HEK293 (cell line): ENCODE results near the gene NEU1.

Experiments used
- GFI1B ChIP-seq: fragments of 450-650 bp; formaldehyde crosslinking; IDR thresholded peaks from 2 replicates; pipeline ENCODE4 v1.5.1; 2016; ENCODE audit warnings: missing biosample characterization, missing genetic modification characterization
- MYNN ChIP-seq: fragments of 450-650 bp; formaldehyde crosslinking; IDR thresholded peaks from 2 replicates; pipeline ENCODE4 v1.5.1; 2016; ENCODE audit warnings: missing biosample characterization, missing genetic modification characterization, borderline replicate concordance
- ZBTB8A ChIP-seq: fragments of 450-650 bp; formaldehyde crosslinking; IDR thresholded peaks from 2 replicates; pipeline ENCODE4 v1.5.1; 2016; ENCODE audit warnings: missing biosample characterization, missing genetic modification characterization
- ZNF112 ChIP-seq: fragments of 450-650 bp; formaldehyde crosslinking; IDR thresholded peaks from 2 replicates; pipeline ENCODE4 v1.5.0; 2017; ENCODE audit warnings: missing biosample characterization, missing genetic modification characterization
- ZNF23 ChIP-seq: fragments of 450-650 bp; formaldehyde crosslinking; IDR thresholded peaks from 2 replicates; pipeline ENCODE4 v1.5.1; 2016; ENCODE audit warnings: missing biosample characterization, missing genetic modification characterization, borderline replicate concordance
- ZNF24 ChIP-seq: fragments of 450-650 bp; formaldehyde crosslinking; IDR thresholded peaks from 2 replicates; pipeline ENCODE4 v1.5.1; 2016; ENCODE audit warnings: missing biosample characterization, missing genetic modification characterization
- ZNF292 ChIP-seq: fragments of 450-650 bp; formaldehyde crosslinking; IDR thresholded peaks from 2 replicates; pipeline ENCODE4 v1.5.1; 2016; ENCODE audit warnings: low read depth, missing biosample characterization, missing genetic modification characterization, borderline replicate concordance
- ZNF423 ChIP-seq: fragments of 450-650 bp; formaldehyde crosslinking; IDR thresholded peaks from 2 replicates; pipeline ENCODE4 v1.5.1; 2016; ENCODE audit warnings: missing biosample characterization, missing genetic modification characterization
- ZNF426 ChIP-seq: fragments of 450-650 bp; formaldehyde crosslinking; IDR thresholded peaks from 2 replicates; pipeline ENCODE4 v1.5.1; 2017; ENCODE audit warnings: missing biosample characterization, missing genetic modification characterization, mild to moderate bottlenecking, inconsistent platforms, moderate library complexity
- ZNF571 ChIP-seq: fragments of 450-650 bp; formaldehyde crosslinking; IDR thresholded peaks from 2 replicates; pipeline ENCODE4 v1.5.0; 2017; ENCODE audit warnings: missing biosample characterization, missing genetic modification characterization
- ZNF701 ChIP-seq: fragments of 450-650 bp; formaldehyde crosslinking; IDR thresholded peaks from 2 replicates; pipeline ENCODE4 v1.5.1; 2016; ENCODE audit warnings: missing biosample characterization, missing genetic modification characterization
- ZNF768 ChIP-seq: fragments of 450-650 bp; formaldehyde crosslinking; IDR thresholded peaks from 2 replicates; pipeline ENCODE4 v1.5.1; 2018; ENCODE audit warnings: missing biosample characterization, mild to moderate bottlenecking, missing genetic modification characterization
- ZNF785 ChIP-seq: fragments of 450-650 bp; formaldehyde crosslinking; IDR thresholded peaks from 2 replicates; pipeline ENCODE4 v1.5.1; 2016; ENCODE audit warnings: missing biosample characterization, missing genetic modification characterization
- TF ChIP-seq, protein P1 (sequence below): fragments of 450-650 bp; formaldehyde crosslinking; IDR thresholded peaks from 2 replicates; pipeline ENCODE4 v1.5.1; 2016; ENCODE audit warnings: missing biosample characterization, missing genetic modification characterization, borderline replicate concordance
- TF ChIP-seq, protein P2 (sequence below): fragments of 450-650 bp; formaldehyde crosslinking; IDR thresholded peaks from 2 replicates; pipeline ENCODE4 v1.5.1; 2016; ENCODE audit warnings: missing biosample characterization, missing genetic modification characterization
- TF ChIP-seq, protein P3 (sequence below): fragments of 450-650 bp; formaldehyde crosslinking; IDR thresholded peaks from 2 replicates; pipeline ENCODE4 v1.5.1; 2017; ENCODE audit warnings: missing biosample characterization, missing genetic modification characterization
- TF ChIP-seq, protein P4 (sequence below): fragments of 450-650 bp; formaldehyde crosslinking; IDR thresholded peaks from 2 replicates; pipeline ENCODE4 v1.5.1; 2016; ENCODE audit warnings: missing biosample characterization, missing genetic modification characterization
- TF ChIP-seq, protein P5 (sequence below): fragments of 450-650 bp; formaldehyde crosslinking; conservative IDR thresholded peaks from 2 replicates; pipeline ENCODE4 v1.5.1; 2016; ENCODE audit warnings: low read depth, missing biosample characterization, missing genetic modification characterization
- TF ChIP-seq, protein P6 (sequence below): fragments of 450-650 bp; formaldehyde crosslinking; IDR thresholded peaks from 2 replicates; pipeline ENCODE4 v1.5.1; 2016; ENCODE audit warnings: missing biosample characterization, missing genetic modification characterization

Gene NEU1

DNA sequence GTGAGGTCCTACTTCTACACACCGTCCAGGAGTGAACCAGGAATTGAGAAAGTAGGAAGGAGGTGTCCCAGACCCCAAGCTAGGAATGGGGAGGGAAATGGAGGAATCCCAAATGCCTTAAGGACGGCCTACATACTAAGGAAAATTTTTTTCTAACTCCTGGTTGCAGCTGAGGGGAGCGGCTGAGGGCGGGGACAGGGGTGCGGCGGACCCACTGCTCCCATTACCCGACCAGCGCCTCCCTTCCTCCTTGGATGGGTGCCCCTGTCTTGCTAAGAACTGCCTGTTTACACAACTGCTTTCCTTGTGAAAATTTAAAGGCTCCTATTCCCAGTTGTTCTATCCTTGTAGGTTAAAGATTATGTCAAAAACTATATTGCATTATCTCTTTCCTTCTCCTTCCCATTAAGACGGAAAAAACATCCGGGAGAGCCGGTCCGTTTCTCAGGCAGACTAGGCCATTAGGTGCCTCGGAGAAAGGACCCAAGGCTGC lies 35.8 kb downstream of the NEU1 start (continued):
- TF ChIP-seq, protein P1, sequence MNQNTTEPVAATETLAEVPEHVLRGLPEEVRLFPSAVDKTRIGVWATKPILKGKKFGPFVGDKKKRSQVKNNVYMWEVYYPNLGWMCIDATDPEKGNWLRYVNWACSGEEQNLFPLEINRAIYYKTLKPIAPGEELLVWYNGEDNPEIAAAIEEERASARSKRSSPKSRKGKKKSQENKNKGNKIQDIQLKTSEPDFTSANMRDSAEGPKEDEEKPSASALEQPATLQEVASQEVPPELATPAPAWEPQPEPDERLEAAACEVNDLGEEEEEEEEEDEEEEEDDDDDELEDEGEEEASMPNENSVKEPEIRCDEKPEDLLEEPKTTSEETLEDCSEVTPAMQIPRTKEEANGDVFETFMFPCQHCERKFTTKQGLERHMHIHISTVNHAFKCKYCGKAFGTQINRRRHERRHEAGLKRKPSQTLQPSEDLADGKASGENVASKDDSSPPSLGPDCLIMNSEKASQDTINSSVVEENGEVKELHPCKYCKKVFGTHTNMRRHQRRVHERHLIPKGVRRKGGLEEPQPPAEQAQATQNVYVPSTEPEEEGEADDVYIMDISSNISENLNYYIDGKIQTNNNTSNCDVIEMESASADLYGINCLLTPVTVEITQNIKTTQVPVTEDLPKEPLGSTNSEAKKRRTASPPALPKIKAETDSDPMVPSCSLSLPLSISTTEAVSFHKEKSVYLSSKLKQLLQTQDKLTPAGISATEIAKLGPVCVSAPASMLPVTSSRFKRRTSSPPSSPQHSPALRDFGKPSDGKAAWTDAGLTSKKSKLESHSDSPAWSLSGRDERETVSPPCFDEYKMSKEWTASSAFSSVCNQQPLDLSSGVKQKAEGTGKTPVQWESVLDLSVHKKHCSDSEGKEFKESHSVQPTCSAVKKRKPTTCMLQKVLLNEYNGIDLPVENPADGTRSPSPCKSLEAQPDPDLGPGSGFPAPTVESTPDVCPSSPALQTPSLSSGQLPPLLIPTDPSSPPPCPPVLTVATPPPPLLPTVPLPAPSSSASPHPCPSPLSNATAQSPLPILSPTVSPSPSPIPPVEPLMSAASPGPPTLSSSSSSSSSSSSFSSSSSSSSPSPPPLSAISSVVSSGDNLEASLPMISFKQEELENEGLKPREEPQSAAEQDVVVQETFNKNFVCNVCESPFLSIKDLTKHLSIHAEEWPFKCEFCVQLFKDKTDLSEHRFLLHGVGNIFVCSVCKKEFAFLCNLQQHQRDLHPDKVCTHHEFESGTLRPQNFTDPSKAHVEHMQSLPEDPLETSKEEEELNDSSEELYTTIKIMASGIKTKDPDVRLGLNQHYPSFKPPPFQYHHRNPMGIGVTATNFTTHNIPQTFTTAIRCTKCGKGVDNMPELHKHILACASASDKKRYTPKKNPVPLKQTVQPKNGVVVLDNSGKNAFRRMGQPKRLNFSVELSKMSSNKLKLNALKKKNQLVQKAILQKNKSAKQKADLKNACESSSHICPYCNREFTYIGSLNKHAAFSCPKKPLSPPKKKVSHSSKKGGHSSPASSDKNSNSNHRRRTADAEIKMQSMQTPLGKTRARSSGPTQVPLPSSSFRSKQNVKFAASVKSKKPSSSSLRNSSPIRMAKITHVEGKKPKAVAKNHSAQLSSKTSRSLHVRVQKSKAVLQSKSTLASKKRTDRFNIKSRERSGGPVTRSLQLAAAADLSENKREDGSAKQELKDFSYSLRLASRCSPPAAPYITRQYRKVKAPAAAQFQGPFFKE (tag by site-specific recombination), result no peak
- TF ChIP-seq ZNF768 (tag by site-specific recombination) (no peak), ZNF23 (no peak), ZNF292 (tag by site-specific recombination) (no peak), ZNF701 (no peak), ZNF423 (tag by site-specific recombination) (peak; percentile 43; the same call in 1 of the 2 replicates), ZNF571 (tag by site-specific recombination) (no peak), GFI1B (tag by site-specific recombination) (no peak), MYNN (tag by site-specific recombination) (no peak), ZNF112 (tag by site-specific recombination) (no peak), ZBTB8A (no peak; the same call in 1 of the 2 replicates), ZNF24 (tag by site-specific recombination) (no peak; the same call in 1 of the 2 replicates), ZNF785 (tag by site-specific recombination) (no peak), ZNF426 (tag by site-specific recombination) (no peak)
- TF ChIP-seq, protein P2, sequence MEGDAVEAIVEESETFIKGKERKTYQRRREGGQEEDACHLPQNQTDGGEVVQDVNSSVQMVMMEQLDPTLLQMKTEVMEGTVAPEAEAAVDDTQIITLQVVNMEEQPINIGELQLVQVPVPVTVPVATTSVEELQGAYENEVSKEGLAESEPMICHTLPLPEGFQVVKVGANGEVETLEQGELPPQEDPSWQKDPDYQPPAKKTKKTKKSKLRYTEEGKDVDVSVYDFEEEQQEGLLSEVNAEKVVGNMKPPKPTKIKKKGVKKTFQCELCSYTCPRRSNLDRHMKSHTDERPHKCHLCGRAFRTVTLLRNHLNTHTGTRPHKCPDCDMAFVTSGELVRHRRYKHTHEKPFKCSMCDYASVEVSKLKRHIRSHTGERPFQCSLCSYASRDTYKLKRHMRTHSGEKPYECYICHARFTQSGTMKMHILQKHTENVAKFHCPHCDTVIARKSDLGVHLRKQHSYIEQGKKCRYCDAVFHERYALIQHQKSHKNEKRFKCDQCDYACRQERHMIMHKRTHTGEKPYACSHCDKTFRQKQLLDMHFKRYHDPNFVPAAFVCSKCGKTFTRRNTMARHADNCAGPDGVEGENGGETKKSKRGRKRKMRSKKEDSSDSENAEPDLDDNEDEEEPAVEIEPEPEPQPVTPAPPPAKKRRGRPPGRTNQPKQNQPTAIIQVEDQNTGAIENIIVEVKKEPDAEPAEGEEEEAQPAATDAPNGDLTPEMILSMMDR (tag by site-specific recombination), result peak; percentile 18; the same call in 1 of the 2 replicates
- TF ChIP-seq, protein P3, sequence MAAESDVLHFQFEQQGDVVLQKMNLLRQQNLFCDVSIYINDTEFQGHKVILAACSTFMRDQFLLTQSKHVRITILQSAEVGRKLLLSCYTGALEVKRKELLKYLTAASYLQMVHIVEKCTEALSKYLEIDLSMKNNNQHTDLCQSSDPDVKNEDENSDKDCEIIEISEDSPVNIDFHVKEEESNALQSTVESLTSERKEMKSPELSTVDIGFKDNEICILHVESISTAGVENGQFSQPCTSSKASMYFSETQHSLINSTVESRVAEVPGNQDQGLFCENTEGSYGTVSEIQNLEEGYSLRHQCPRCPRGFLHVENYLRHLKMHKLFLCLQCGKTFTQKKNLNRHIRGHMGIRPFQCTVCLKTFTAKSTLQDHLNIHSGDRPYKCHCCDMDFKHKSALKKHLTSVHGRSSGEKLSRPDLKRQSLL (tag by site-specific recombination), result 0 out of 2 replicates have a peak, but pooled peaks have one; percentile 8
- TF ChIP-seq, protein P4, sequence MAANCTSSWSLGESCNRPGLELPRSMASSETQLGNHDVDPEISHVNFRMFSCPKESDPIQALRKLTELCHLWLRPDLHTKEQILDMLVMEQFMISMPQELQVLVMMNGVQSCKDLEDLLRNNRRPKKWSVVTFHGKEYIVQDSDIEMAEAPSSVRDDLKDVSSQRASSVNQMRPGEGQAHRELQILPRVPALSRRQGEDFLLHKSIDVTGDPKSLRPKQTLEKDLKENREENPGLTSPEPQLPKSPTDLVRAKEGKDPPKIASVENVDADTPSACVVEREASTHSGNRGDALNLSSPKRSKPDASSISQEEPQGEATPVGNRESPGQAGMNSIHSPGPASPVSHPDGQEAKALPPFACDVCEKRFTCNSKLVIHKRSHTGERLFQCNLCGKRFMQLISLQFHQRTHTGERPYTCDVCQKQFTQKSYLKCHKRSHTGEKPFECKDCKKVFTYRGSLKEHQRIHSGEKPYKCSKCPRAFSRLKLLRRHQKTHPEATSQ (tag by site-specific recombination), result no peak
- TF ChIP-seq, protein P5, sequence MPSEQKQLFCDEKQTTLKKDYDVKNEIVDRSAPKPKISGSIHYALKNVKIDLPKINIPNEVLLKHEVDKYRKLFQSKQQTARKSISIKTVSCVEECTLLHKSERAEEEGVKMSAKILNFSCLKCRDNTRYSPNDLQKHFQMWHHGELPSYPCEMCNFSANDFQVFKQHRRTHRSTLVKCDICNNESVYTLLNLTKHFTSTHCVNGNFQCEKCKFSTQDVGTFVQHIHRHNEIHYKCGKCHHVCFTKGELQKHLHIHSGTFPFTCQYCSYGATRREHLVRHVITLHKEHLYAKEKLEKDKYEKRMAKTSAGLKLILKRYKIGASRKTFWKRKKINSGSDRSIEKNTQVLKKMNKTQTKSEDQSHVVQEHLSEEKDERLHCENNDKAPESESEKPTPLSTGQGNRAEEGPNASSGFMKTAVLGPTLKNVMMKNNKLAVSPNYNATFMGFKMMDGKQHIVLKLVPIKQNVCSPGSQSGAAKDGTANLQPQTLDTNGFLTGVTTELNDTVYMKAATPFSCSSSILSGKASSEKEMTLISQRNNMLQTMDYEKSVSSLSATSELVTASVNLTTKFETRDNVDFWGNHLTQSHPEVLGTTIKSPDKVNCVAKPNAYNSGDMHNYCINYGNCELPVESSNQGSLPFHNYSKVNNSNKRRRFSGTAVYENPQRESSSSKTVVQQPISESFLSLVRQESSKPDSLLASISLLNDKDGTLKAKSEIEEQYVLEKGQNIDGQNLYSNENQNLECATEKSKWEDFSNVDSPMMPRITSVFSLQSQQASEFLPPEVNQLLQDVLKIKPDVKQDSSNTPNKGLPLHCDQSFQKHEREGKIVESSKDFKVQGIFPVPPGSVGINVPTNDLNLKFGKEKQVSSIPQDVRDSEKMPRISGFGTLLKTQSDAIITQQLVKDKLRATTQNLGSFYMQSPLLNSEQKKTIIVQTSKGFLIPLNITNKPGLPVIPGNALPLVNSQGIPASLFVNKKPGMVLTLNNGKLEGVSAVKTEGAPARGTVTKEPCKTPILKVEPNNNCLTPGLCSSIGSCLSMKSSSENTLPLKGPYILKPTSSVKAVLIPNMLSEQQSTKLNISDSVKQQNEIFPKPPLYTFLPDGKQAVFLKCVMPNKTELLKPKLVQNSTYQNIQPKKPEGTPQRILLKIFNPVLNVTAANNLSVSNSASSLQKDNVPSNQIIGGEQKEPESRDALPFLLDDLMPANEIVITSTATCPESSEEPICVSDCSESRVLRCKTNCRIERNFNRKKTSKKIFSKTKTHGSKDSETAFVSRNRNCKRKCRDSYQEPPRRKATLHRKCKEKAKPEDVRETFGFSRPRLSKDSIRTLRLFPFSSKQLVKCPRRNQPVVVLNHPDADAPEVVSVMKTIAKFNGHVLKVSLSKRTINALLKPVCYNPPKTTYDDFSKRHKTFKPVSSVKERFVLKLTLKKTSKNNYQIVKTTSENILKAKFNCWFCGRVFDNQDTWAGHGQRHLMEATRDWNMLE, result peak; percentile 50; the same call in 1 of the 2 replicates
- TF ChIP-seq, protein P6, sequence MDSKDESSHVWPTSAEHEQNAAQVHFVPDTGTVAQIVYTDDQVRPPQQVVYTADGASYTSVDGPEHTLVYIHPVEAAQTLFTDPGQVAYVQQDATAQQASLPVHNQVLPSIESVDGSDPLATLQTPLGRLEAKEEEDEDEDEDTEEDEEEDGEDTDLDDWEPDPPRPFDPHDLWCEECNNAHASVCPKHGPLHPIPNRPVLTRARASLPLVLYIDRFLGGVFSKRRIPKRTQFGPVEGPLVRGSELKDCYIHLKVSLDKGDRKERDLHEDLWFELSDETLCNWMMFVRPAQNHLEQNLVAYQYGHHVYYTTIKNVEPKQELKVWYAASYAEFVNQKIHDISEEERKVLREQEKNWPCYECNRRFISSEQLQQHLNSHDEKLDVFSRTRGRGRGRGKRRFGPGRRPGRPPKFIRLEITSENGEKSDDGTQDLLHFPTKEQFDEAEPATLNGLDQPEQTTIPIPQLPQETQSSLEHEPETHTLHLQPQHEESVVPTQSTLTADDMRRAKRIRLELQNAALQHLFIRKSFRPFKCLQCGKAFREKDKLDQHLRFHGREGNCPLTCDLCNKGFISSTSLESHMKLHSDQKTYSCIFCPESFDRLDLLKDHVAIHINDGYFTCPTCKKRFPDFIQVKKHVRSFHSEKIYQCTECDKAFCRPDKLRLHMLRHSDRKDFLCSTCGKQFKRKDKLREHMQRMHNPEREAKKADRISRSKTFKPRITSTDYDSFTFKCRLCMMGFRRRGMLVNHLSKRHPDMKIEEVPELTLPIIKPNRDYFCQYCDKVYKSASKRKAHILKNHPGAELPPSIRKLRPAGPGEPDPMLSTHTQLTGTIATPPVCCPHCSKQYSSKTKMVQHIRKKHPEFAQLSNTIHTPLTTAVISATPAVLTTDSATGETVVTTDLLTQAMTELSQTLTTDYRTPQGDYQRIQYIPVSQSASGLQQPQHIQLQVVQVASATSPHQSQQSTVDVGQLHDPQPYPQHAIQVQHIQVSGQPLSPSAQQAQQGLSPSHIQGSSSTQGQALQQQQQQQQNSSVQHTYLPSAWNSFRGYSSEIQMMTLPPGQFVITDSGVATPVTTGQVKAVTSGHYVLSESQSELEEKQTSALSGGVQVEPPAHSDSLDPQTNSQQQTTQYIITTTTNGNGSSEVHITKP (tag by site-specific recombination), result peak; percentile 94
